AG10803 (cell line): ENCODE measurements around the gene MIF4GD.

ENCODE experiments used
- DNase-seq: peaks from one replicate; pipeline ENCODE4 v3.0.0; 2010; ENCODE audit warnings: low read depth
- H3K4me3 ChIP-seq: 2 replicates; pipeline ENCODE4 v1.5.1; 2011; ENCODE audit warnings: mild to moderate bottlenecking, low read length, control low read depth
- CTCF ChIP-seq: conservative IDR thresholded peaks from 2 replicates; pipeline ENCODE4 v1.5.1; 2011; ENCODE audit warnings: mild to moderate bottlenecking, low read length, control low read depth, inconsistent platforms

Gene MIF4GD

GRCh38 chr17:75271233-75271954 is 363 bp upstream of the MIF4GD start:
- peak; percentile 55 for DNase-seq
- H3K4me3 ChIP-seq, result peak overlapping the region; percentile 72
- peak; percentile 19; the same call in 1 of the 2 replicates for TF ChIP-seq CTCF

GRCh38 chr17:75270218-75270965 is 639 bp downstream of the MIF4GD start:
- H3K4me3 ChIP-seq, result peak overlapping the region; percentile 84
- peak; percentile 80 for DNase-seq
- TF ChIP-seq CTCF, result peak; percentile 60

- H3K4me3 ChIP-seq, result peak overlapping the region; percentile 84
- DNase-seq, result no peak
- no peak for TF ChIP-seq CTCF
Observed at GRCh38 chr17:75269844-75270217, 1.2 kb downstream of the MIF4GD start.

- no peak for DNase-seq
- no peak for TF ChIP-seq CTCF
- H3K4me3 ChIP-seq, result no peak overlapping the region
Observed at GRCh38 chr17:75267411-75268232, 3.4 kb downstream of the MIF4GD start.

GRCh38 chr17:75267153-75267410 is 3.9 kb downstream of the MIF4GD start:
- TF ChIP-seq CTCF, result no peak

GRCh38 chr17:75266316-75267152 is 4.5 kb downstream of the MIF4GD start:
- no peak overlapping the region for H3K4me3 ChIP-seq
- no peak for TF ChIP-seq CTCF
- no peak for DNase-seq

More at GRCh38 chr17:75267153-75267410, 3.9 kb downstream of the MIF4GD start:
- H3K4me3 ChIP-seq, result no peak overlapping the region
- DNase-seq, result no peak
